ENCODE data around the gene ZNF500.

The ZNF500 gene

DNA sequence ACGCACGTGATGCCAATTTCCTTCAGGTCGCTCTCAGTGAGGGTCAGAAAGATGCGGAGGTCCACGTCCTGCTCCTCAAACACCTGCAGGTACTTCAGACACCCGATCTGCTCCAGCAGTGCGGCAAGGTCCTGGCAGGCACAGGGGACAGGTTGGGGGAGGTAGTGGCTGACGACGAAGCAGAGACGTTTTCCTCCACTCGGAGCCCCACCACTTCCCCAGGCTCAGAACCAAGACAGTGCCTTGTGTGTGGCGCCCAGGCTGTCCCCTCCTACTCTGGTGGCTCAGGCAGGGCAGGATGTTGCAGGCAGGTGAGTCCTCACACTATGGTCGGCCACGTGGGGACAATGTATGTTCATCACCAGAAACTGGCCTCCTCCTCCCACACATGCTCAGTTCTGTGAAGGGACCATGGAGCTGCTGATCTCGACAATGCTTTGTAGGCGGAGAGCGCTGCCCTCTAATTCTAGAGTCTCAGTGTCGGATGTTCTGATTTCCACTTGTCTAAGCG lies 67.9 kb downstream of the ZNF500 start:
- Histone ChIP-seq H3K27ac (ENCODE audit: low read length) (no peak overlapping the region), H3K27me3 (ENCODE audit: low read depth, low read length) (no peaks in the 10 kb centered on the region), H3K4me1 (ENCODE audit: control insufficient read depth in 1 of 2, insufficient read depth in 2 of 2, low read length in 2 of 2) (peaks cover 0 to 20% of the 10 kb centered on the region in 2 donors), H3K4me3 (ENCODE audit: low read depth in 1 of 2, low read length in 2 of 2) (no peak overlapping the region), H3K9me3 (ENCODE audit: control insufficient read depth in 1 of 2, low read length in 2 of 2) (no peaks in the 10 kb centered on the region), H3K36me3 (ENCODE audit: control insufficient read depth in 1 of 2, insufficient read depth in 2 of 2, low read length in 2 of 2) (peaks cover 20 to 75% of the 10 kb centered on the region in 2 donors)

DNA sequence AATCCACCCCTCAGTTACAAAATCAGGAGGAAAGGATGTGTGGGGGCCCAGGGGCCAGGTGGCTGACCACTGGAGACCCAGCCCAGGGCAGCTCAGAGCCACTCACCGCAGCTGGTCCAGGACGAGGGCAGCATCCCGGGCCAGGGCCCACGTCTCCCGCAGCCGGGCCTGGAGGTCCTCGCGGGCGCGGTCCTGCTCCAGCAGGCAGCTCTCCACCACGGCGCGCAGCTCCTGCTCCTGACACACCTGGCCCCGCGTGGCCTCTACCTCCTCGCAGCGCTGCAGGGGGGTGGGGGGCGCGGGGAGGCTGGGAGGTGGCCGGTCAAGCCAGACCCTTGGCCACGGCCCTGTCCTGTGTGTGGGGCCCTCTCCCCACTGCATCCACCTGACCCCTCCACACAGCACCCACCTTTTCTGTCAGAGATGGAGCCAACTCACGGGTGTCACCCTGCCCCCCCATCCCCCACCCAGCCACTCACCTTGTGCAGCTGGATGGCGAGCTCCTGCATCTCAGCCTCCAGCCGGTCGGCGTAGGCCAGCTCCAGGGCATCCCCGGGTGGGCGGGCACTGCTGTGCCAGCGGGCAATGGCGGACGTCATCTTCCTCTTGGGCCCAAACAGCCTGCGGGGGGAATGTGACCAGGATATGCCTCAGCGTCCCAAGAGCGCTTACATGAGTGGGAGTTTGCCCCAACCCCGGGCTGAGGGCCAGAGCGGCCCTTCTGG lies 68.5 kb downstream of the ZNF500 start:
- Histone ChIP-seq H3K9me3 (ENCODE audit: control insufficient read depth in 1 of 2, low read length in 2 of 2) (no peaks in the 10 kb centered on the region), H3K27me3 (ENCODE audit: low read depth, low read length) (no peaks in the 10 kb centered on the region), H3K36me3 (ENCODE audit: control insufficient read depth in 1 of 2, insufficient read depth in 2 of 2, low read length in 2 of 2) (peaks cover 20 to 69% of the 10 kb centered on the region in 2 donors), H3K4me3 (ENCODE audit: low read depth in 1 of 2, low read length in 2 of 2) (no peak overlapping the region), H3K4me1 (ENCODE audit: control insufficient read depth in 1 of 2, insufficient read depth in 2 of 2, low read length in 2 of 2) (peaks cover 0 to 20% of the 10 kb centered on the region in 2 donors), H3K27ac (ENCODE audit: low read length) (no peak overlapping the region)

Data from muscle layer of duodenum (tissue), 2 donors.